ENCODE data around the gene IGSF9B.

Gene IGSF9B

GRCh38 chr11:133921026-133921425 is 35.7 kb downstream of the IGSF9B start:
- no peak for DNase-seq (ENCODE audit: low read depth)

- no peak for DNase-seq (ENCODE audit: low read depth)
Observed at GRCh38 chr11:133920109-133920990, 36.4 kb downstream of the IGSF9B start.

GRCh38 chr11:133919330-133920108 is 37.2 kb downstream of the IGSF9B start:
- no peak for DNase-seq (ENCODE audit: low read depth)

GRCh38 chr11:133918608-133919260 is 38.0 kb downstream of the IGSF9B start:
- no peak for DNase-seq (ENCODE audit: low read depth)

GRCh38 chr11:133917921-133918607 is 38.7 kb downstream of the IGSF9B start:
- no peak for DNase-seq (ENCODE audit: low read depth)

GRCh38 chr11:133916784-133917440 is 39.9 kb downstream of the IGSF9B start:
- no peak for DNase-seq (ENCODE audit: low read depth)

GRCh38 chr11:133913761-133914160 is 43.0 kb downstream of the IGSF9B start:
- no peak for DNase-seq (ENCODE audit: low read depth)

GRCh38 chr11:133911171-133911570 is 45.6 kb downstream of the IGSF9B start:
- no peak for DNase-seq (ENCODE audit: low read depth)

- no peak for DNase-seq (ENCODE audit: low read depth)
Observed at GRCh38 chr11:133910101-133910500, 46.7 kb downstream of the IGSF9B start.

GRCh38 chr11:133908827-133909226 is 47.9 kb downstream of the IGSF9B start:
- no peak for DNase-seq (ENCODE audit: low read depth)

- no peak for DNase-seq (ENCODE audit: low read depth)
Observed at GRCh38 chr11:133907841-133908241, 48.9 kb downstream of the IGSF9B start.

GRCh38 chr11:133907216-133907615 is 49.6 kb downstream of the IGSF9B start:
- no peak for DNase-seq (ENCODE audit: low read depth)

GRCh38 chr11:133906746-133907145 is 50.0 kb downstream of the IGSF9B start:
- DNase-seq (ENCODE audit: low read depth): no peak

- no peak for DNase-seq (ENCODE audit: low read depth)
Observed at GRCh38 chr11:133906241-133906640, 50.5 kb downstream of the IGSF9B start.

- no peak for DNase-seq (ENCODE audit: low read depth)
Observed at GRCh38 chr11:133905677-133906156, 51.1 kb downstream of the IGSF9B start.

- DNase-seq (ENCODE audit: low read depth): no peak
Observed at GRCh38 chr11:133904818-133905515, 51.8 kb downstream of the IGSF9B start.

- no peak for DNase-seq (ENCODE audit: low read depth)
Observed at GRCh38 chr11:133903875-133904817, 52.6 kb downstream of the IGSF9B start.

- DNase-seq (ENCODE audit: low read depth): no peak
Observed at GRCh38 chr11:133903056-133903455, 53.7 kb downstream of the IGSF9B start.

GRCh38 chr11:133902506-133902905 is 54.3 kb downstream of the IGSF9B start:
- no peak for DNase-seq (ENCODE audit: low read depth)

GRCh38 chr11:133901999-133902398 is 54.8 kb downstream of the IGSF9B start:
- DNase-seq (ENCODE audit: low read depth): no peak

All from fibroblast of gingiva (primary cell).